DND-41 (cell line): ENCODE results near the gene NSG1.

Source experiments
- ATAC-seq: fragments of 200-7000 bp; cut with Tn5 transposase; 3 replicates; pipeline ENCODE4 v1.9.1; 2021; ENCODE audit warnings: low read depth; ENCODE audit not compliant: insufficient read depth
- DNase-seq: peaks from one replicate; pipeline ENCODE4 v3.0.0-alpha.2; 2020
- H2AFZ ChIP-seq: 2 replicates; pipeline ENCODE4 v1.6.0; 2012; ENCODE audit warnings: low read depth, low read length
- H3K27ac ChIP-seq: 2 replicates; pipeline ENCODE4 v1.5.1; 2012; ENCODE audit warnings: low read length, inconsistent platforms
- H3K27me3 ChIP-seq: fragments of 200-600 bp; sonication (generic); 2 replicates; pipeline ENCODE4 v1.6.0; 2012; ENCODE audit warnings: low read length, mild to moderate bottlenecking, inconsistent platforms; ENCODE audit not compliant: insufficient read depth, poor library complexity
- H3K36me3 ChIP-seq: 2 replicates; pipeline ENCODE4 v1.5.1; 2012; ENCODE audit warnings: low read length, inconsistent platforms; ENCODE audit not compliant: insufficient read depth
- H3K4me1 ChIP-seq: 2 replicates; pipeline ENCODE4 v1.5.1; 2012; ENCODE audit warnings: mild to moderate bottlenecking, low read length; ENCODE audit not compliant: insufficient read depth
- H3K4me2 ChIP-seq: 2 replicates; pipeline ENCODE4 v1.6.0; 2012; ENCODE audit warnings: mild to moderate bottlenecking, moderate library complexity, low read length, inconsistent platforms; ENCODE audit not compliant: insufficient read depth
- H3K4me3 ChIP-seq, 2 experiments: fragments of 200-600 bp in 1 of 2; shearing (Covaris generic) in 1 of 2; 2 replicates each; pipeline ENCODE4 v1.5.1; 2012 to 2016; ENCODE audit warnings: inconsistent platforms in 2 of 2, low read length in 2 of 2, mild to moderate bottlenecking in 2 of 2, low read depth in 1 of 2, moderate library complexity in 1 of 2
- H3K79me2 ChIP-seq: 2 replicates; pipeline ENCODE4 v1.6.0; 2012; ENCODE audit warnings: low read length, inconsistent platforms; ENCODE audit not compliant: insufficient read depth
- H3K9ac ChIP-seq: 2 replicates; pipeline ENCODE4 v1.6.0; 2012; ENCODE audit warnings: low read depth, mild to moderate bottlenecking, inconsistent platforms, low read length, moderate library complexity
- H3K9me3 ChIP-seq: 2 replicates; pipeline ENCODE4 v1.5.1; 2012; ENCODE audit warnings: low read length, moderate library complexity, mild to moderate bottlenecking, inconsistent platforms; ENCODE audit not compliant: insufficient read depth, severe bottlenecking
- H4K20me1 ChIP-seq: 2 replicates; pipeline ENCODE4 v1.6.0; 2012; ENCODE audit warnings: low read length; ENCODE audit not compliant: insufficient read depth
- EZH2 ChIP-seq: IDR thresholded peaks from 3 replicates; pipeline ENCODE4 v1.6.1; 2012; ENCODE audit warnings: borderline replicate concordance, low read depth, mild to moderate bottlenecking, moderate library complexity, low read length, inconsistent platforms; ENCODE audit not compliant: severe bottlenecking
- TF ChIP-seq, protein P1 (sequence below): IDR thresholded peaks from 2 replicates; pipeline ENCODE4 v1.5.1; 2012; ENCODE audit warnings: borderline replicate concordance, low read length, moderate library complexity, mild to moderate bottlenecking; ENCODE audit not compliant: poor library complexity, severe bottlenecking; ENCODE audit errors: extremely low read depth

NSG1 gene

GRCh38 chr4:4394644-4395043 lies 7.7 kb downstream of the NSG1 start:
- H4K20me1 ChIP-seq, result peaks cover 10% of the 10 kb centered on the region; the same call in 1 of the 2 replicates
- H3K36me3 ChIP-seq, result peaks cover 18% of the 10 kb centered on the region
- no peaks in the 10 kb centered on the region for H3K9me3 ChIP-seq
- ATAC-seq (no peak), DNase-seq (no peak)
- H2AFZ ChIP-seq, result no peak overlapping the region
- TF ChIP-seq, protein P1, sequence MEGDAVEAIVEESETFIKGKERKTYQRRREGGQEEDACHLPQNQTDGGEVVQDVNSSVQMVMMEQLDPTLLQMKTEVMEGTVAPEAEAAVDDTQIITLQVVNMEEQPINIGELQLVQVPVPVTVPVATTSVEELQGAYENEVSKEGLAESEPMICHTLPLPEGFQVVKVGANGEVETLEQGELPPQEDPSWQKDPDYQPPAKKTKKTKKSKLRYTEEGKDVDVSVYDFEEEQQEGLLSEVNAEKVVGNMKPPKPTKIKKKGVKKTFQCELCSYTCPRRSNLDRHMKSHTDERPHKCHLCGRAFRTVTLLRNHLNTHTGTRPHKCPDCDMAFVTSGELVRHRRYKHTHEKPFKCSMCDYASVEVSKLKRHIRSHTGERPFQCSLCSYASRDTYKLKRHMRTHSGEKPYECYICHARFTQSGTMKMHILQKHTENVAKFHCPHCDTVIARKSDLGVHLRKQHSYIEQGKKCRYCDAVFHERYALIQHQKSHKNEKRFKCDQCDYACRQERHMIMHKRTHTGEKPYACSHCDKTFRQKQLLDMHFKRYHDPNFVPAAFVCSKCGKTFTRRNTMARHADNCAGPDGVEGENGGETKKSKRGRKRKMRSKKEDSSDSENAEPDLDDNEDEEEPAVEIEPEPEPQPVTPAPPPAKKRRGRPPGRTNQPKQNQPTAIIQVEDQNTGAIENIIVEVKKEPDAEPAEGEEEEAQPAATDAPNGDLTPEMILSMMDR, result no peak
- TF ChIP-seq EZH2, result no peak
- no peak overlapping the region for H3K27ac ChIP-seq
- H3K4me2 ChIP-seq, result no peak overlapping the region
- H3K4me3 ChIP-seq, result no peak overlapping the region
- no peaks in the 10 kb centered on the region for H3K27me3 ChIP-seq
- H3K9ac ChIP-seq, result no peak overlapping the region
- H3K79me2 ChIP-seq, result no peaks in the 10 kb centered on the region
- no peaks in the 10 kb centered on the region for H3K4me1 ChIP-seq

DNA sequence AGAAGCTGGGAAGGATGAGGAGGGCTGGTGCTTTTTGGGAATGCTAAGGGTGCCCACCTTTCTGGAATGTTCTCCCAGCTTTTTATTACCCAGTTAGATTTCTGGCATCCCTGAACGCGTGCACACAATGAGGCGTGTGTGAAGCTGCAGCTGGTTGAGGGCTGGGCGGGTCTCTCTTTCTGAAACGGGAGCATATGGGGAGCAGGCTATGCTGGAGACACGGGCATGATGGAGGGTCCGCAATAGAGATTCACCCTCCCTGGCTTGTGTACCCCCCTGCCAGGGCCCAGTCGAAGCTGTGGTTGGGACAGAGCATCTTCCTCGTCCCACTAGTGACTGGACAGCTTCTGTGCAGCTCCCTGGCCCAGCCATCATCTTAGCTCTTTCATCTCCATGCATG lies 8.5 kb downstream of the NSG1 start:
- H3K36me3 ChIP-seq, result peaks cover 18% of the 10 kb centered on the region
- H4K20me1 ChIP-seq, result peaks cover 10% of the 10 kb centered on the region; the same call in 1 of the 2 replicates
- H3K4me3 ChIP-seq, result no peak overlapping the region
- H2AFZ ChIP-seq, result no peak overlapping the region
- no peak overlapping the region for H3K4me2 ChIP-seq
- H3K27me3 ChIP-seq, result no peaks in the 10 kb centered on the region
- H3K79me2 ChIP-seq, result no peaks in the 10 kb centered on the region
- no peak for DNase-seq
- no peak overlapping the region for H3K9ac ChIP-seq
- no peaks in the 10 kb centered on the region for H3K4me1 ChIP-seq
- H3K27ac ChIP-seq, result no peak overlapping the region
- ATAC-seq, result no peak
- TF ChIP-seq, protein P1, result no peak
- no peak for TF ChIP-seq EZH2
- H3K9me3 ChIP-seq, result no peaks in the 10 kb centered on the region

DNA sequence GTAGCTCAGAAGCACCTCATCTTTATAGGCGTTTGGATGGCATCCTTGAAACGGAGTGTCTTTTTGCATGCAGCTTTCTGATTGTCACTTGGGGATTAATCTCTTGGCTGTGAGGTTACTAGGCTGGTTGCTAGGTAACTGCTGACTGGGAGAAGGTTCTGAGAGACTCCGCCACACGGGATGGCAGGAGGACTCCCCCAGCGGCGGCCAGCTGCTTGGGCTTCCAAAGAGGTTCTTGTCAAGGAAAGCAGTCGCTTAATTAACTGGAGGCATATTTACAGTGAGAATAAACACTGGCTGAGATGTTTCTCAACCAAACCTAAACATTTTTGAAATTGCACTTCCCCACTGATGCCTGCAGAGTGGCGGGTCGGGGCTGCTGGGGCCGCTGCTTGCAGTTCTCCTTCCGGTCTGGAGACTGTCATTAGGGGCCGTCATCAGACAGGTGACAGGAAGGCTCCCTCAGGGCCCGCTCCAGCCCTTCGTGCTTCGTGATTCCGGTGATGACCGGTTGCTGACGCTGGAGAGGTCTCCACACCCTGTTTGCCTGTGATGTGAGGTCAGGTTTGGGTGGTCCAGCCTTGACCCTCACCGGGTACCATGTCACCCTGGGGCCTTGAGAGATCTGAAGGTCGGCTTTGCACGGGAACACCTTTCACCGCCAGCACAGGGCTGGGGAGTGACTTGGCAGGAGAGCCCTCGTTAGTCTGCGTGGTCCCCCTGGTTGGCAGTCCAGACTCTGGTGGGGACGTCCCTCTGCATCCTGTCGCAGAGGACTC lies 9.1 kb downstream of the NSG1 start:
- no peak for ATAC-seq
- DNase-seq, result no peak
- no peak overlapping the region for H3K4me2 ChIP-seq
- H3K27me3 ChIP-seq, result no peaks in the 10 kb centered on the region
- no peak for TF ChIP-seq EZH2
- no peaks in the 10 kb centered on the region for H3K9me3 ChIP-seq
- no peak overlapping the region for H3K9ac ChIP-seq
- H3K27ac ChIP-seq, result no peak overlapping the region
- no peaks in the 10 kb centered on the region for H3K4me1 ChIP-seq
- H3K36me3 ChIP-seq, result peaks cover 18% of the 10 kb centered on the region
- H3K79me2 ChIP-seq, result no peaks in the 10 kb centered on the region
- no peak overlapping the region for H2AFZ ChIP-seq
- no peak overlapping the region for H3K4me3 ChIP-seq
- H4K20me1 ChIP-seq, result peaks cover 10% of the 10 kb centered on the region; the same call in 1 of the 2 replicates

GRCh38 chr4:4396628-4397440 lies 9.9 kb downstream of the NSG1 start:
- Histone ChIP-seq H3K4me3 (no peak overlapping the region), H3K79me2 (no peaks in the 10 kb centered on the region), H3K9me3 (no peaks in the 10 kb centered on the region), H3K4me1 (no peaks in the 10 kb centered on the region), H3K36me3 (peaks cover 16% of the 10 kb centered on the region), H4K20me1 (peaks cover 10% of the 10 kb centered on the region; the same call in 1 of the 2 replicates), H2AFZ (no peak overlapping the region), H3K27me3 (no peaks in the 10 kb centered on the region), H3K4me2 (no peak overlapping the region), H3K27ac (no peak overlapping the region), H3K9ac (no peak overlapping the region)
- no peak for ATAC-seq
- no peak for TF ChIP-seq EZH2
- TF ChIP-seq, protein P1, result no peak
- no peak for DNase-seq
